Measurements from ENCODE around the gene SRP68. TPM values are rescaled to one million over a fixed set of nuclear protein-coding genes. Genes with fewer than 3 reads are reported as not detected.

The SRP68 gene
- total and polyA plus RNA-seq, 2 donors (not counting 1 experiment from before 2014, with no cell fraction given), result 29.6 to 82.3 TPM

GRCh38 chr17:76095943-76096342, 23.6 kb upstream of the SRP68 start:
- Histone ChIP-seq H3K9me3 (ENCODE audit: control extremely low read depth in 1 of 3, control insufficient read depth in 2 of 3, insufficient read depth in 1 of 3, low read length in 2 of 3) (peaks cover 0 to 3% (median 0%) of the 10 kb centered on the region in 3 donors), H3K4me3 (ENCODE audit: control extremely low read depth in 1 of 5, extremely low read depth in 1 of 5, insufficient read depth in 1 of 5, low read depth in 2 of 5, low read length in 4 of 5) (no peak overlapping the region), H3K4me1 (ENCODE audit: control insufficient read depth in 2 of 2, insufficient read depth in 2 of 2, low read length in 2 of 2) (no peaks in the 10 kb centered on the region), H4K20me1 (ENCODE audit: control insufficient read depth, insufficient read depth, low read length, poor library complexity, severe bottlenecking) (peaks cover 10% of the 10 kb centered on the region), H3K27me3 (replicated peaks in 1 of 4; ENCODE audit: control extremely low read depth in 1 of 4, control insufficient read depth in 3 of 4, insufficient read depth in 4 of 4, low read length in 3 of 4) (no peaks in the 10 kb centered on the region), H3K79me2 (ENCODE audit: control insufficient read depth, insufficient read depth, low read length) (peaks cover 23% of the 10 kb centered on the region), H3K4me2 (replicated peaks; ENCODE audit: low read depth, low read length, poor library complexity, severe bottlenecking) (no peak overlapping the region), H2AFZ (ENCODE audit: insufficient read depth, low read depth, low read length, poor library complexity, severe bottlenecking) (no peak overlapping the region), H3K9ac (ENCODE audit: low read length) (no peak overlapping the region), H3K36me3 (replicated peaks in 1 of 2; ENCODE audit: control extremely low read depth in 1 of 2, control insufficient read depth in 1 of 2, extremely low read depth in 1 of 2, insufficient read depth in 2 of 2, low read length in 1 of 2) (peaks cover 2 to 71% of the 10 kb centered on the region in 2 experiments), H3K27ac (ENCODE audit: low read length in 2 of 2) (no peak overlapping the region)
- Mint-ChIP-seq H3K27ac (no peak overlapping the region), H3K4me1 (peaks cover 2% of the 10 kb centered on the region), H3K9me3 (ENCODE audit: insufficient read depth) (no peaks in the 10 kb centered on the region), H3K4me3 (no peak overlapping the region), H3K27me3 (no peaks in the 10 kb centered on the region)
- POLR2A ChIA-PET, result interaction anchor here (0.6 kb wide), 1 partner anchor 684 kb away, joined by 6 read pairs; no protein-coding TSS in a partner anchor
- DNase-seq (no peak), ATAC-seq (ENCODE audit: low read depth) (no peak)
- CTCF ChIA-PET, result interaction anchor here (1.1 kb wide), 1 partner anchor 23 kb away, joined by 5 read pairs; no protein-coding TSS in a partner anchor
- TF ChIP-seq CTCF (IDR thresholded peaks at IDR 0.05) (no peak), EZH2 (IDR thresholded peaks at IDR 0.05; ENCODE audit: borderline replicate concordance, insufficient read depth, low read depth, low read length, poor library complexity, severe bottlenecking) (no peak)
- 97% methylated on average over 13 of the region's 13 CpGs for WGBS (ENCODE audit: insufficient coverage)
- intact Hi-C loops (cut with micrococcal nuclease), result no loop called here

GRCh38 chr17:76094046-76094445, 21.7 kb upstream of the SRP68 start:
- intact Hi-C loops (cut with micrococcal nuclease), result no loop called here
- Mint-ChIP-seq H3K4me1 (no peaks in the 10 kb centered on the region), H3K27me3 (no peaks in the 10 kb centered on the region), H3K9me3 (ENCODE audit: insufficient read depth) (no peaks in the 10 kb centered on the region), H3K27ac (no peak overlapping the region), H3K4me3 (no peak overlapping the region)
- ATAC-seq (ENCODE audit: low read depth), result no peak
- H3K9ac ChIP-seq (ENCODE audit: low read length), result no peak overlapping the region
- POLR2A ChIA-PET, result no interaction called here
- no peak for DNase-seq
- WGBS (ENCODE audit: insufficient coverage), result 95% methylated on average over 7 of the region's 11 CpGs
- no peak overlapping the region for H3K27ac ChIP-seq (ENCODE audit: low read length in 2 of 2)
- H3K27me3 ChIP-seq (replicated peaks in 1 of 4; ENCODE audit: control extremely low read depth in 1 of 4, control insufficient read depth in 3 of 4, insufficient read depth in 4 of 4, low read length in 3 of 4), result no peaks in the 10 kb centered on the region
- no peak for TF ChIP-seq CTCF (IDR thresholded peaks at IDR 0.05)
- no peak for TF ChIP-seq EZH2 (IDR thresholded peaks at IDR 0.05; ENCODE audit: borderline replicate concordance, insufficient read depth, low read depth, low read length, poor library complexity, severe bottlenecking)
- no peak overlapping the region for H3K4me3 ChIP-seq (ENCODE audit: control extremely low read depth in 1 of 5, extremely low read depth in 1 of 5, insufficient read depth in 1 of 5, low read depth in 2 of 5, low read length in 4 of 5)
- H3K9me3 ChIP-seq (ENCODE audit: control extremely low read depth in 1 of 3, control insufficient read depth in 2 of 3, insufficient read depth in 1 of 3, low read length in 2 of 3), result peaks cover 0 to 3% (median 0%) of the 10 kb centered on the region in 3 donors
- no peaks in the 10 kb centered on the region for H3K4me1 ChIP-seq (ENCODE audit: control insufficient read depth in 2 of 2, insufficient read depth in 2 of 2, low read length in 2 of 2)
- peaks cover 21% of the 10 kb centered on the region for H4K20me1 ChIP-seq (ENCODE audit: control insufficient read depth, insufficient read depth, low read length, poor library complexity, severe bottlenecking)
- peaks cover 23% of the 10 kb centered on the region for H3K79me2 ChIP-seq (ENCODE audit: control insufficient read depth, insufficient read depth, low read length)
- H3K36me3 ChIP-seq (replicated peaks in 1 of 2; ENCODE audit: control extremely low read depth in 1 of 2, control insufficient read depth in 1 of 2, extremely low read depth in 1 of 2, insufficient read depth in 2 of 2, low read length in 1 of 2), result peaks cover 2 to 79% of the 10 kb centered on the region in 2 experiments
- CTCF ChIA-PET, result interaction anchor here (1.5 kb wide), 1 partner anchor 186 kb away, joined by 7 read pairs; no protein-coding TSS in a partner anchor
- H2AFZ ChIP-seq (ENCODE audit: insufficient read depth, low read depth, low read length, poor library complexity, severe bottlenecking), result no peak overlapping the region
- H3K4me2 ChIP-seq (replicated peaks; ENCODE audit: low read depth, low read length, poor library complexity, severe bottlenecking), result no peak overlapping the region
